IMR-90 (cell line): ENCODE data around the gene SLC25A21. TPM values are rescaled to one million over a fixed set of nuclear protein-coding genes. Genes with fewer than 3 reads are reported as not detected.

Source experiments
- ATAC-seq: fragments of 200-7000 bp; cut with Tn5 transposase; 2 replicates; pipeline ENCODE4 v1.9.1; 2020; ENCODE audit warnings: low read depth, mild to moderate bottlenecking, moderate library complexity
- BruUV-seq: library from RNA; stranded (reverse); fragments of 400-500 nt; replicated peaks from 2 replicates; lab custom pipeline; 2021; lab: Mats Ljungman, UMichigan
- CTCF ChIA-PET: fragments of 300-600 bp; formaldehyde crosslinking; extraction: SDS; loops from one replicate; lab custom pipeline; 2021; ENCODE audit warnings: antibody characterized with exemption; lab: Yijun Ruan, JAX
- POLR2A ChIA-PET: fragments of 300-600 bp; sonication (Branson Sonifier 250); formaldehyde crosslinking; loops from one replicate; lab custom pipeline; 2022; ENCODE audit warnings: antibody characterized with exemption; ENCODE audit not compliant: unreplicated experiment; lab: Charles Lee
- DNase-seq: peaks from one replicate; pipeline ENCODE4 v3.0.0; 2013
- H2AFZ ChIP-seq: replicated peaks from 2 replicates; pipeline ENCODE3; 2013; ENCODE audit warnings: low read length, mild to moderate bottlenecking; ENCODE audit not compliant: poor library complexity
- H2AK5ac ChIP-seq: 2 replicates; pipeline ENCODE4 v1.6.1; 2013; ENCODE audit warnings: low read depth, low read length, inconsistent platforms
- H2AK9ac ChIP-seq: replicated peaks from 2 replicates; pipeline ENCODE3; 2013; ENCODE audit warnings: mild to moderate bottlenecking, low read depth, low read length, moderate library complexity; ENCODE audit not compliant: poor library complexity
- H2BK120ac ChIP-seq: 2 replicates; pipeline ENCODE4 v1.6.1; 2013; ENCODE audit warnings: low read depth, low read length, inconsistent platforms
- H2BK15ac ChIP-seq: 3 replicates; pipeline ENCODE4 v1.6.1; 2013; ENCODE audit warnings: low read depth, low read length, inconsistent platforms
- H2BK20ac ChIP-seq: 2 replicates; pipeline ENCODE4 v1.6.1; 2013; ENCODE audit warnings: low read depth, mild to moderate bottlenecking, inconsistent platforms, low read length, moderate library complexity
- H2BK5ac ChIP-seq: 2 replicates; pipeline ENCODE4 v1.6.1; 2013; ENCODE audit warnings: mild to moderate bottlenecking, low read depth, low read length, inconsistent platforms; ENCODE audit not compliant: poor library complexity, severe bottlenecking
- H3K14ac ChIP-seq: replicated peaks from 2 replicates; pipeline ENCODE4 v1.6.1; 2013; ENCODE audit warnings: low read depth, low read length, inconsistent platforms
- H3K18ac ChIP-seq: 2 replicates; pipeline ENCODE4 v1.6.1; 2013; ENCODE audit warnings: low read depth, low read length, control low read depth
- H3K23ac ChIP-seq: 2 replicates; pipeline ENCODE4 v1.6.1; 2013; ENCODE audit warnings: low read depth, low read length, inconsistent platforms
- H3K27ac ChIP-seq: 2 replicates; pipeline ENCODE4 v1.5.1; 2013; ENCODE audit warnings: mild to moderate bottlenecking, control low read depth, low read length; ENCODE audit not compliant: insufficient read depth
- H3K27me3 ChIP-seq: 2 replicates; pipeline ENCODE4 v1.6.1; 2013; ENCODE audit warnings: low read length; ENCODE audit not compliant: control insufficient read depth, insufficient read depth
- H3K36me3 ChIP-seq: 2 replicates; pipeline ENCODE4 v1.6.1; 2013; ENCODE audit warnings: low read length, mixed read lengths; ENCODE audit not compliant: control insufficient read depth, insufficient read depth
- H3K4ac ChIP-seq: 2 replicates; pipeline ENCODE4 v1.6.1; 2013; ENCODE audit warnings: low read depth, low read length, inconsistent platforms
- H3K4me1 ChIP-seq: 2 replicates; pipeline ENCODE4 v1.6.1; 2013; ENCODE audit warnings: low read length, mixed read lengths; ENCODE audit not compliant: control insufficient read depth, insufficient read depth
- H3K4me2 ChIP-seq: 2 replicates; pipeline ENCODE4 v1.6.1; 2013; ENCODE audit warnings: low read depth, mild to moderate bottlenecking, control low read depth, low read length, moderate library complexity
- H3K4me3 ChIP-seq: 2 replicates; pipeline ENCODE4 v1.5.1; 2013; ENCODE audit warnings: low read depth, mild to moderate bottlenecking, control low read depth, low read length, moderate library complexity; ENCODE audit not compliant: insufficient read depth
- H3K56ac ChIP-seq: 2 replicates; pipeline ENCODE4 v1.6.1; 2013; ENCODE audit warnings: low read length, inconsistent platforms; ENCODE audit not compliant: insufficient read depth; ENCODE audit errors: extremely low read depth
- H3K79me1 ChIP-seq, 2 experiments: 2 replicates each; pipeline ENCODE4 v1.6.1; 2013; ENCODE audit warnings: low read length in 2 of 2, inconsistent platforms in 1 of 2, low read depth in 1 of 2
- H3K9ac ChIP-seq: 2 replicates; pipeline ENCODE4 v1.6.1; 2013; ENCODE audit warnings: low read depth, low read length, control low read depth
- H3K9me1 ChIP-seq: 2 replicates; pipeline ENCODE4 v1.6.1; 2013; ENCODE audit warnings: low read length, inconsistent platforms; ENCODE audit not compliant: insufficient read depth
- H3K9me3 ChIP-seq: 2 replicates; pipeline ENCODE4 v1.6.1; 2013; ENCODE audit warnings: low read length; ENCODE audit not compliant: control insufficient read depth, insufficient read depth
- H4K20me1 ChIP-seq: 2 replicates; pipeline ENCODE4 v1.6.1; 2013; ENCODE audit warnings: low read length, inconsistent platforms; ENCODE audit not compliant: insufficient read depth
- H4K5ac ChIP-seq: 2 replicates; pipeline ENCODE4 v1.6.1; 2013; ENCODE audit warnings: mild to moderate bottlenecking, low read depth, low read length, control low read depth
- H4K8ac ChIP-seq, 2 experiments: 2 replicates each; pipeline ENCODE4 v1.6.1; 2013; ENCODE audit warnings: low read depth in 2 of 2, low read length in 2 of 2, control low read depth in 1 of 2, inconsistent platforms in 1 of 2
- H4K91ac ChIP-seq: 2 replicates; pipeline ENCODE4 v1.6.1; 2013; ENCODE audit warnings: low read depth, low read length, inconsistent platforms; ENCODE audit not compliant: insufficient read depth
- CEBPB ChIP-seq: IDR thresholded peaks from 2 replicates; pipeline ENCODE4 v1.6.1; 2012; ENCODE audit warnings: low read depth, low read length, improper control_type of control experiment
- FOS ChIP-seq: fragments of 150-350 bp; IDR thresholded peaks from 2 replicates; pipeline ENCODE4 v1.6.1; 2016; ENCODE audit warnings: low read depth, low read length
- MAZ ChIP-seq: IDR thresholded peaks from 2 replicates; pipeline ENCODE4 v1.6.1; 2012; ENCODE audit warnings: low read depth, mild to moderate bottlenecking, low read length, improper control_type of control experiment, moderate library complexity, borderline replicate concordance
- MXI1 ChIP-seq: IDR thresholded peaks from 2 replicates; pipeline ENCODE4 v1.6.1; 2012; ENCODE audit warnings: low read depth, mild to moderate bottlenecking, low read length, moderate library complexity, borderline replicate concordance
- NFE2L2 ChIP-seq: fragments of 150-350 bp; IDR thresholded peaks from 2 replicates; pipeline ENCODE4 v1.6.1; 2016; ENCODE audit warnings: low read depth, mild to moderate bottlenecking, low read length
- POLR2A ChIP-seq: IDR thresholded peaks from 2 replicates; pipeline ENCODE4 v1.6.1; 2012; ENCODE audit warnings: mild to moderate bottlenecking, low read depth, low read length
- RAD21 ChIP-seq: IDR thresholded peaks from 2 replicates; pipeline ENCODE4 v1.6.1; 2012; ENCODE audit warnings: low read length, improper control_type of control experiment
- RFX5 ChIP-seq: IDR thresholded peaks from 2 replicates; pipeline ENCODE4 v1.8.0; 2012; ENCODE audit warnings: low read depth, mild to moderate bottlenecking, low read length, moderate library complexity
- SMC3 ChIP-seq: fragments of 150-350 bp; IDR thresholded peaks from 2 replicates; pipeline ENCODE4 v1.6.1; 2016; ENCODE audit warnings: low read depth, mild to moderate bottlenecking, antibody characterized with exemption, low read length, moderate library complexity
- WGBS, 2 experiments: methylation state at CpG; one replicate each; pipeline versions ENCODE4 v1.1.5 to v1.1.7; 2013; ENCODE audit warnings: missing lambda C conversion rate in 2 of 2; ENCODE audit not compliant: insufficient read length in 1 of 2; ENCODE audit errors: extremely low coverage in 2 of 2; 5-methylcytosine and 5-hydroxymethylcytosine counted together
- dilution Hi-C: fragments of 300-500 bp; cut with HindIII; formaldehyde crosslinking; loops from one replicate; pipeline ENCODE4 v1.14.3; 2018; ENCODE audit warnings: low sequenced_read_pairs; ENCODE audit not compliant: unreplicated experiment
- in situ Hi-C: fragments of 300-500 bp; cut with MboI; formaldehyde crosslinking; loops from 3 replicates; pipeline ENCODE4 v1.14.3; 2019; ENCODE audit warnings: low sequenced_read_pairs, inconsistent platforms, mixed read lengths
- intact Hi-C: fragments of 100-400 bp; cut with micrococcal nuclease; formaldehyde crosslinking; loops from 2 replicates; pipeline ENCODE4 v1.10.0; 2022
- polyA plus RNA-seq, 3 experiments: library from polyadenylated mRNA; depleted of rRNA; stranded (reverse); fragments of >200 nt; gene quantifications; 2 replicates each; pipeline ENCODE4 v1.2.3, GENCODE V29; 2012; ENCODE audit warnings: low replicate concordance in 1 of 3
- total RNA-seq: library from RNA; depleted of rRNA; stranded (reverse); fragments of >200 nt; gene quantifications from 2 replicates; pipeline ENCODE4 v1.2.3, GENCODE V29; 2012
- TF ChIP-seq, protein P1 (sequence below): fragments of 150-350 bp; IDR thresholded peaks from 2 replicates; pipeline ENCODE4 v1.6.1; 2017; ENCODE audit warnings: mild to moderate bottlenecking, antibody characterized with exemption, low read length, low read depth

Gene SLC25A21
- total and polyA plus RNA-seq, 2 of the 4 experiments (the other 2 are of a cell fraction), result 0.62 to 0.90 TPM

DNA sequence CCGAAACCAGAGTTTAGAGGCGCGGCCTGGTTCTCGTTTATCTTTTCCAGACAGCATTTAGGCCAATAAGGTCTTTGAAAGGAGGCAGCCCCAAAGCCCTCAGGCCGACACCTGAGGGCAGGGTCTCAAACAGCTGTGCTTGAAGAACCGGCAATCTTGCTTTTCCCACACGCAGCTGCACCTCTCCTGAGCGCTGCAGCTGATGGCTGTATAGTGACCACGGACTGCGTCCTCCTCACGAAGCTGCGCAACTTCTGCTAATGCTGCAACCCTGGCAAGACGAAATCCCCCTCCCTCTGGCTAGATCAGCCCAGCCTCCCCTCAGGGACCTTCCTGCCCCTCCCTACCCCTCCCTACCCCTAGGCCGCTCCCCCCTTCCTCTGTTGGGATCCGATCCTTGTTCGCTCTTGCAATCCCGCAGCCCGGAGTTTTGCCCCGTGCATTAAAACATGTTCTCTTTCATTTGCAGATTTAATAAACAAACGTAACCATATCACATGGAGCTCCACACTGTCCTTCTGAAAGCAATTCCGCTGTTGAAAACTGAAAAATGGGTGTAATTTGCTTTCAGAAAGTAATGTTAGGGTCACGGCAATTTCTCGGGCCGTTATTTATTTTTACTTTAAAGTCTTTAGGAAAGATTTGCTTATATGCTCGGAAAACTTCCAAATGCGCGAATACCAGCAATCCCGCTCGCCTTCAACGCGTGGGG lies 515.6 kb downstream of the SLC25A21 start:
- Histone ChIP-seq H3K4me3 (peak overlapping the region; percentile 3; the same call in 1 of the 2 replicates), H3K4me1 (peaks cover 3% of the 10 kb centered on the region; the same call in 1 of the 2 replicates), H2AK5ac (no peak overlapping the region), H4K91ac (no peak overlapping the region), H3K4me2 (peak overlapping the region; percentile 74), H3K4ac (no peak overlapping the region), H3K36me3 (no peaks in the 10 kb centered on the region), H4K8ac (no peak overlapping the region), H2AFZ (no peak overlapping the region), H3K14ac (no peak overlapping the region), H2BK5ac (no peak overlapping the region), H3K9me1 (no peaks in the 10 kb centered on the region), H3K18ac (no peak overlapping the region), H3K56ac (no peak overlapping the region), H3K23ac (no peak overlapping the region), H3K9me3 (peaks cover 12% of the 10 kb centered on the region), H2BK15ac (no peak overlapping the region), H4K20me1 (no peaks in the 10 kb centered on the region; the same call in 1 of the 2 replicates), H3K79me1 (no peaks in the 10 kb centered on the region), H2BK120ac (no peak overlapping the region), H2AK9ac (no peak overlapping the region), H3K27me3 (peaks cover 91% of the 10 kb centered on the region), H3K27ac (no peak overlapping the region), H4K5ac (no peak overlapping the region), H3K9ac (no peak overlapping the region), H2BK20ac (no peak overlapping the region)
- CTCF ChIA-PET, result no interaction called here
- DNase-seq (no peak), ATAC-seq (no peak)
- dilution Hi-C loops (no loop called here), in situ Hi-C loops (loop anchor here (10.0 kb wide), 1 partner anchor 488 kb away; no protein-coding TSS in a partner anchor), intact Hi-C loops (no loop called here)
- TF ChIP-seq FOS (no peak), RFX5 (no peak), NFE2L2 (no peak), MXI1 (no peak), CEBPB (no peak), POLR2A (no peak), RAD21 (no peak), MAZ (no peak), SMC3 (no peak)
- TF ChIP-seq, protein P1, sequence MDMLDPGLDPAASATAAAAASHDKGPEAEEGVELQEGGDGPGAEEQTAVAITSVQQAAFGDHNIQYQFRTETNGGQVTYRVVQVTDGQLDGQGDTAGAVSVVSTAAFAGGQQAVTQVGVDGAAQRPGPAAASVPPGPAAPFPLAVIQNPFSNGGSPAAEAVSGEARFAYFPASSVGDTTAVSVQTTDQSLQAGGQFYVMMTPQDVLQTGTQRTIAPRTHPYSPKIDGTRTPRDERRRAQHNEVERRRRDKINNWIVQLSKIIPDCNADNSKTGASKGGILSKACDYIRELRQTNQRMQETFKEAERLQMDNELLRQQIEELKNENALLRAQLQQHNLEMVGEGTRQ, result no peak
- WGBS, 2 experiments, result 2% methylated on average over 21 of the region's 31 CpGs; no CpG with 5 or more reads in 1 of the 2 experiments
- POLR2A ChIA-PET, result interaction anchor here (0.7 kb wide), 1 partner anchor 286 kb away, joined by 5 read pairs; no protein-coding TSS in a partner anchor
- no TSS peak for BruUV-seq
